ENCODE results near the gene RIOK2.
A peak's percentile ranks its signal among the peaks of the same experiment; 100 is the strongest.

RIOK2 gene

GRCh38 chr5:97183100-97183929, at the start of gene RIOK2:
TSS of gene RIOK2 (minus strand) at chr5:97183247. CDS start at chr5:97183191, 56 bp downstream.
- TF ChIP-seq CTCF (conservative IDR thresholded peaks at IDR 0.05) = no peak
- TF ChIP-seq ZFX (IDR thresholded peaks at IDR 0.05) = no peak
- H3K27ac ChIP-seq = peak within 1 kb of the TSS; percentile 81

GRCh38 chr5:97231025-97231636, 48.1 kb upstream of the RIOK2 start:
- no peak for TF ChIP-seq ZFX (IDR thresholded peaks at IDR 0.05)
- TF ChIP-seq CTCF (conservative IDR thresholded peaks at IDR 0.05) = peak; percentile 93
- H3K27ac ChIP-seq = no peak overlapping the region

GRCh38 chr5:97229688-97230285, 46.7 kb upstream of the RIOK2 start:
- TF ChIP-seq ZFX (IDR thresholded peaks at IDR 0.05) (no peak), CTCF (conservative IDR thresholded peaks at IDR 0.05) (no peak)

GRCh38 chr5:97229196-97229595, 46.1 kb upstream of the RIOK2 start:
- TF ChIP-seq CTCF (conservative IDR thresholded peaks at IDR 0.05) (no peak), ZFX (IDR thresholded peaks at IDR 0.05) (no peak)
- no peak overlapping the region for H3K27ac ChIP-seq

More at GRCh38 chr5:97229688-97230285, 46.7 kb upstream of the RIOK2 start:
- H3K27ac ChIP-seq = no peak overlapping the region

- no peak for TF ChIP-seq ZFX (IDR thresholded peaks at IDR 0.05)
- no peak for TF ChIP-seq CTCF (conservative IDR thresholded peaks at IDR 0.05)
- H3K27ac ChIP-seq = no peak overlapping the region
Observed at GRCh38 chr5:97225222-97225621, 42.2 kb upstream of the RIOK2 start.

- TF ChIP-seq ZFX (IDR thresholded peaks at IDR 0.05) (no peak), CTCF (conservative IDR thresholded peaks at IDR 0.05) (no peak)
- H3K27ac ChIP-seq = no peak overlapping the region
Observed at GRCh38 chr5:97224112-97224750, 41.2 kb upstream of the RIOK2 start.
